GM19043 (cell line): ENCODE measurements around the gene SEC14L5.

ENCODE experiments used
- ATAC-seq: cut with Tn5 transposase; IDR thresholded peaks from one replicate; pipeline ENCODE4 v1.9.1; 2021; ENCODE audit warnings: low read depth; ENCODE audit not compliant: unreplicated experiment

SEC14L5 gene

GRCh38 chr16:4957720-4958509, at the start of gene SEC14L5:
Gene SEC14L5, plus strand, starts transcription at chr16:4958330. Its CDS starts 994 bp downstream, at chr16:4959324.
- ATAC-seq: peak; percentile 61

DNA sequence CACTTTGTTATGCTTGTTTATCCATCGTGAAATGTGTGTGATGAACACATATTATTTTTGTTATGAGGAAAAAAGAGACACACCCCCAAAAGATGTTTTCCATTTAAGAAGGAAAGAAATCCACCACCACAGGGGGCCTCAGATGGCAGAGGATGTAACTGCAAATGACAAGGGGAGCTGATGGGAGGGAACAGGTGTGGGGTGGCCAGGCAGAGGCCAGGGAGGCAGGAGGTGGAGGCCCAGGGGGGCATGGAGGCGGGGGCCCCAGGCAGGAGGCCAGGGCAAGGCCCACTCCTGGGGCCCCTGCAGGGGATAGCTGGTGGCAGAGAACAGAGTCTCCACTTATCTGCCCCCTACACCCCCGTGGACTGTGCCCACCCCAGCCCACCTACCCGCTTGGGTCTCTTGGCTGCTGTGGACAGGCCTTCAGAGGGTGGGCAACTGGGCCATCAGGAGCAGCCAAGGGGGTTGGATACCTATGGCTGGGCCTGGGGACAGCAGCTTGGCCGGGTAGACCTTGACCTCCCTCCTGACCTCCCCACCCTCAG, 49.2 kb upstream of the SEC14L5 start:
- no peak for ATAC-seq

GRCh38 chr16:4909825-4910224, 48.3 kb upstream of the SEC14L5 start:
- ATAC-seq: no peak

DNA sequence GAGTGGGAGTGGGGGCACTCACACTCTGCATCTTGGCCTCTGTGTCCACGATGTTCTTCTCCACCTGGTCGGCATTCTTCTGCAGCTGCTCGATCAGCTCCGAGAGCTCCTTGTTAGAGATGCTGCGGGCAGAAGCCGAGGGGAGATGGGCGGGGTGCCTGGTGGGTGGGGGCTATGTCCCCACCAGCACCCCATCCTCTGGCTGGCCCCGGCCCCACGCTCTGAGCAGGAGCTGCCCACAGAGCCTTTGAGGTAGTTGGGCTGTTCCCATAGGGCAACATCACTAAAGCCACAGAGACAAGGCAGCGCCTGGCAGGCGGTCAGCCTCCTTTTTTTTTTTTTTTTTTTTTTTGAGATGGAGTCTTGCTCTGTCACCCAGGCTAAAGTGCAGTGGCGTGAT, 47.3 kb upstream of the SEC14L5 start:
- no peak for ATAC-seq

GRCh38 chr16:4911970-4912386, 46.2 kb upstream of the SEC14L5 start:
- ATAC-seq: no peak

GRCh38 chr16:4913130-4913773, 44.9 kb upstream of the SEC14L5 start:
- ATAC-seq: no peak

- no peak for ATAC-seq
Observed at GRCh38 chr16:4913774-4914525, 44.2 kb upstream of the SEC14L5 start.

GRCh38 chr16:4914528-4915225, 43.5 kb upstream of the SEC14L5 start:
- ATAC-seq: no peak

GRCh38 chr16:4915226-4915761, 42.8 kb upstream of the SEC14L5 start:
- no peak for ATAC-seq

DNA sequence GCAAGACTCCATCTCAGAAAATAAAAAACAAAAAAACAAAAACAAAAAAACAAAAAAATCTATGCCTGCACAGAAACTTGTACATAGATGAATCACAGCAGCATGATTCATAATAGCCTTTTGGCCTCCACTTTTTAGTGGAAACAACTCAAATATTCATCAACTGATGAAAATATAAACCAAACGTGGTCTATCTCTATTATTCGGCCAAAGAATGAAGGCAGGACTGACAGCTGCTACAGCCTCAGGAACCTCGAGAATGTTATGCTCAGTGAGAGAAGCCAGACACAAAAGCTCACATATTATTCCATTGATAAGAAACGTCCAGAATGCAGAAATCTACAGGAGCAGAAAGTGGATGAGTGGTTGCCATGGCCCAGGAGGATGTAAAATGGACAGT, 41.0 kb upstream of the SEC14L5 start:
- ATAC-seq: no peak

GRCh38 chr16:4918781-4919251, 39.3 kb upstream of the SEC14L5 start:
- ATAC-seq: no peak

- ATAC-seq: no peak
Observed at GRCh38 chr16:4920826-4921225, 37.3 kb upstream of the SEC14L5 start.

GRCh38 chr16:4922721-4923342, 35.3 kb upstream of the SEC14L5 start:
- no peak for ATAC-seq

DNA sequence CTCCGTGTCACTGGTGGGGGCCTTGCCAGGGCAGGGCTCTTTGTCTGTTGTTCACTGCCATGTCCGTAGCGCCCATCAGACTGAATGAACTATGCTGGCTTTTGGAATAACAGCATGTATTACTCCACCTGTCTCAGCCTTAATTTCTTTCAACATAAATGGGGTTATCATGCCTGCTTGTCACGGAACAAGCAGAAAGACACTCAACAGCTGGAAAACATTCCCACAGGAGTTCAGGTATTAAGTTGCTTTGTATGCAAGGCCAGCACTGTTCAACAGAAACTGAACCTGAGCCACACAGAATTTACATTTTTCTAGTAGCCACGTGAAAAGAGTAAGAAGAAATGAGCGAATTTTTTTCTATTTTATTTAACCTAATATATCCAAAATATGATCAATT, 34.3 kb upstream of the SEC14L5 start:
- no peak for ATAC-seq

DNA sequence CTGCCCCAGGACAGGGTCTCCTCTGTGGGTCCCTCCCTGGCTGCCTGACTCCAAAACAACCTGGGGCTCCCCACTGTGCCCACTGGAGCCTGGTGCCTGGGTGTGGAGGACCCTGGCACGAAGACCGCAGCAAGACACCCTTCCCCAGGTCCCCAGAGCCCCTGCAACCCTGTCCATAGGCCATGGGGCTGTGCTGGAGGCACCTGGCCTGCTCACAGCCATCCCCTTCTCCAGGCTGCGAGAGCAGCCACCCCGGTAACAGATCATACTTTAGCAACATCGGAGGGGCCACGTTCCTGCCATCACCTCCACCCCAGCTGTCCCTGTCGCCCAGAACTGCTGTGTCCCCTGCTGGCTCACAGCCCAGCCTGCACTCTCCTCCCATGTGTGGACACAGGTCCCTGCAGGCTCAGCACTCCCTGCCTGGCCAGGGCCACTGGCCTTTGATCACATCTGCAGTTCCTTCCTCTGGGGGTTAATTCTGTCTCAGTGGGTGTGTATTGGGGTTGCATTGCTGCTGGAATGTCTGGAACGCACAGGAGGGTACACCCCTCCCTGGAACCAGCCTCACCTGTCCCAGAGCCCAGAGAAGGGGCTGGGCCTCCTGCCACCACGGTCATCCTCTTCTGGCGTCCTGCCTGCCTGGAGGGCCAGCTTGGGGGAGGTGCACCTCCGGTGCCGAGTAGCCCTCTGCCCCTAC, 33.4 kb upstream of the SEC14L5 start:
- ATAC-seq: no peak

DNA sequence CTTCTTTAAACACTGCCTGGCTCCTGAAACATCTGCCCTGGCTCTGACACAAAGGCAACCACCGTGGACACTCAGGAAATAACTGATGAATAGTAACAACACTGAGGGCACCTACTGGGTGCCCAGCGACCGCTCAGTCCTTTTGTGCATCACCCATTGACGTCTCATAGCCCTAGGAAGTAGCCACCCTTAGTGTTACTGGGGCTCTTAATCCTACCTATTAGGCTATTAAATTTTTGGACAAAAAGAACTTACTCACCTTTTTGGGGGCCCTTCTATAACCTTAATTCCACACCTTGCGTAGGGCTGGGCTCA, 32.9 kb upstream of the SEC14L5 start:
- ATAC-seq: no peak

DNA sequence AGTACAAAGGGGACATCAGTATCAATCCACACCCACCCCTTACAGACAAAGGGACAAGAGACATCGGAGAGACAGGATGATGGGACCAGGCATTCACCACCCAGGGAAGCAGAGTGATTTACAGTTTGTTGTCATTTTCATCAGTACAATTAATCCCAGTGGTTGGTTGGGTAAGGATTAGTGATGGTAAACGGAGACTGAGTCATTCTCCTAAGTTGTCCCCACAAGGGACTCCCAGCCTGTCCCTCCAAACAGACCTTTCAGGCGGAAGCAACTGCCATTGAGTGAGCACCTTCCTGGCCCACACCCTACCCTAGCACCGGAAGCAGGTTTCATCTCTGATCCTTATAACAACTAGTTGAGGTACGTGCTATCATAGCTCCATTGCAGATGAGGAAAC, 32.3 kb upstream of the SEC14L5 start:
- ATAC-seq: no peak

DNA sequence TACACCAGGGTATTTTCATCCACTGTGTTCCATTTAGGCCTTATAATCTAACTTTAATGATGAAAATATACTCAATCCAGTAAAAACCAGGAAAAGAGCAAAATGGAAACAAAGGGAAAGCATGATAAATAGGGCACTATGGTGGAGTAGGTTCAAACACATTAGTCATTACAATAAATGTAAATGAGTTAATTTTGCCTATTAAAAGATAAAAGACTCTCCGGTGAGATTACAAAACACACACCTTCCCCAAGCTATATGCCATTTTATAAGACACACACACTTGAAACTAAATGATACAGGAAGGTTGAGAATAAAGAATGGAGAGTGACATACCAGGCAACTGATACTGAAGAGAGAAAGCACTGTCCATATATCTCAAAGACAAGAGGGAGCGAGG, 31.2 kb upstream of the SEC14L5 start:
- no peak for ATAC-seq

GRCh38 chr16:4927661-4928060, 30.5 kb upstream of the SEC14L5 start:
- no peak for ATAC-seq
